Astrocyte of the hippocampus (primary cell): Measurements from ENCODE around the gene ATXN2.

Source experiments
- DNase-seq: peaks from one replicate; pipeline ENCODE4 v3.0.0; 2011; ENCODE audit warnings: low read depth, low spot score

Gene ATXN2

GRCh38 chr12:111420494-111420893 lies 178.6 kb downstream of the ATXN2 start:
- no peak for DNase-seq

GRCh38 chr12:111419784-111420183 lies 179.3 kb downstream of the ATXN2 start:
- no peak for DNase-seq

DNA sequence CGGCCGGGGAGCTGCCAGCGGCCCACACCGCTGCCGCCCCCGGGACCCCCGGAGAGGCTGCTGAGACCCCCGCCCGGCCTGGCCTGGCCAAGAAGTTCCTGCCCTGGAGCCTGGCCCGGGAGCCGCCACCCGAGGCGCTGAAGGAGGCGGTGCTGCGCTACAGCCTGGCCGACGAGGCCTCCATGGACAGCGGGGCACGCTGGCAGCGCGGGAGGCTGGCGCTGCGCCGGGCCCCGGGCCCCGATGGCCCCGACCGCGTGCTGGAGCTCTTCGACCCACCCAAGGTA lies 180.6 kb downstream of the ATXN2 start:
- no peak for DNase-seq

DNA sequence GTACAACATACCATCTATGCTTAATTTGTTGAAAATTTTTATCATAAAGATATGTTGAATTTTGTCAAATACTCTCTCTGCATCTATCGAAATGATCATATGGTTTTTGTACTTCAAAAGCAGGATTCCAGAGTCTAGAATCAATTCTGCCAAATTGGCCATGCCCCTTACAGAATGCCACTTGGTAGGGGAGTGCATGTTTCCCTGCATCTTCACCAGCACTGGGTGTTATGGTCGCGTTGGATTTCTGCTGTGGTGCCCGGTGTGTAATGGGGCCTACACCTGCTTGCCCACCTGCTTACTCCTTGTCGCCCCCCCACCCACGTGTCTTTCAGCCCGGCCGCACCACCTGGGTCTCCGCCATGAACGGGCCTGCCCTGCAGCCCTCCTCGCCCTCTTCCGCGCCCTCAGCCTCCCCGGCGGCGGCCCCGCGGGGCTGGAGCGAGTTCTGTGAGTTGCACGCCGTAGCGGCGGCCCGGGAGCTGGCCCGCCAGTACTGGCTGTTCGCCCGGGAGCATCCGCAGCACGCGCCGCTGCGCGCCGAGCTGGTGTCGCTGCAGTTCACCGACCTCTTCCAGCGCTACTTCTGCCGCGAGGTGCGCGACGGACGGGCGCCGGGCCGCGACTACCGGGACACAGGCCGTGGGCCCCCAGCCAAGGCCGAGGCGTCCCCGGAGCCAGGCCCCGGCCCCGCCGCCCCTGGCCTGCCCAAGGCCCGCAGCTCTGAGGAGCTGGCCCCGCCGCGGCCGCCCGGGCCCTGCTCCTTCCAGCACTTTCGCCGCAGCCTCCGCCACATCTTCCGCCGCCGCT lies 181.1 kb downstream of the ATXN2 start:
- no peak for DNase-seq

DNA sequence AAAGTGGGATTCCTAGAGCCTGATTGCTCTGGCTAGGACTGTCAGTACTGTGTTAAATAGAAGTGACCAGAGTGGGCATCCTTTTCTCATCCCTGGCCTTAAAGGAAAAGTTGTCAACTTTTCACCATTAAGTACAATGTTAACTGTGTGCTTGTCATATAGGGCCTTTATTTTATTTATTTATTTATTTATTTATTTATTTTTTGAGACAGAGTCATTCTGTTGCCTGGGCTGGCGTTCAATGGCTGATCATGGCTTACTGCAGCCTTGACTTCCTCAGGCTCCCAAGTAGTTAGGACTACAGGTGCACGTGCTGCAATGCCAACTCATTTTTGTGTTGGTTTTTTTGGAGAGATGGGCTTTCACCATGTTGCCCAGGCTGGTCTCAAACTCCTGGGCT lies 181.8 kb downstream of the ATXN2 start:
- no peak for DNase-seq

GRCh38 chr12:111414711-111415252 lies 184.3 kb downstream of the ATXN2 start:
- no peak for DNase-seq

DNA sequence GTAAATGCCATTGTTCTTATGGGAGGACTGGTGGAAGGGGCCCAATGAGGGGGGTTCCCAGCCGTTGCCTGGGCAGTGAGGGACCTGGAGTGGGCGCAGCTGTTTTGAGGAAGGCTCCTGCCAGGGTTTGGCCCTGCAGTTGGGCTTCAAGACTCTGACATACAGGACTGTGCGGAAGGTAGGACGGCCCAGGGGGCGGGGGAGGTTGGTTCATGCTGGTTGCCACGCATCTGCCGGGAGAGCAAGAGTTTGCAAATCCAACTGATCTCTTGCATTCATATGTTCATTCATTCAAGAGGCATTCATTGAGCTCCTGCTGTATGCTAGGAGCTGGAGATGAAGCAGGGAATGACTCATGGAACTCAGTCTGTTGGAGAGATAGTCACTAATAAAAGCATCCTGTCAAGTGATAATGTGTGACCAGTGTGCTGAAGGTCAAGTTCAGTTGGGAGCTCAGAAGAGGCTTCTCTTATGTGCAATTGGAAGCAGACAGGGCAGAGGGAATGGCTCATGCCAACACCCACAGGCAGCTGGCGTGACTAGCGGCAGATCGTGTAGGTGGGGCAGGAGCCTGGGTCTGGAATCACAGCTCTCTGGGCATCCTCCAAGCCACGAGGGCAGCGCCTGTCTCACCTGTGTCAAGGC lies 185.6 kb downstream of the ATXN2 start:
- DNase-seq: peak; percentile 45

DNA sequence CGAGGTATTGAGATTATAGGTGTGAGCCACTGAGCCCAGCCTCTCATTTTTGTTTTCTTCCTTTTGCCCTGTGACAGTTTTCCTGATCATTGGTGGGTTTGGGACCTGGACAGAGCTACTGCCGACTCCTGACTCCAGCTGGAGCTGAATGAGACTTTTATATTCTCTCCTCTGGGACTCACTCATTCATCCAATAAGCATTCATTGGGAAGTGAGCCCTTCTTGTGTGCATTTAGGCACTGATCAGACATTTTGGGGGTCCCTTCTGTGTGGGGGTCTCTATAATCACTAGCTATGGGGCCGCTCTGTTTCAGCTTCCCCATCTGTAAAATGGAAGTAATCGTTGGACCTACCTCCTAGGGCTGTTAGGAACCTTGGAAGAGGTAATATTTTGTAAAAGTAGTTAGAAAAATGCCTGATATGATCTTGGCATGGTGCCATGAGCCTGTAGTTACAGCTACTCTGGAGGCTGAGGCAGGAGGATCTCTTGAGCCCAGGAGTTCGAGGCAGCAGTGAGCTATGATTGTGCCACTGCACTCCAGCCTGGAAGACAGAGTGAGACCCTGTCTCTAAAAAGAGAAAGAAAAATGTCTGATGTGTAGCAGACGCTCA lies 186.2 kb downstream of the ATXN2 start:
- no peak for DNase-seq

- peak; percentile 76 for DNase-seq
Observed at GRCh38 chr12:111412007-111412829, 186.9 kb downstream of the ATXN2 start.

DNA sequence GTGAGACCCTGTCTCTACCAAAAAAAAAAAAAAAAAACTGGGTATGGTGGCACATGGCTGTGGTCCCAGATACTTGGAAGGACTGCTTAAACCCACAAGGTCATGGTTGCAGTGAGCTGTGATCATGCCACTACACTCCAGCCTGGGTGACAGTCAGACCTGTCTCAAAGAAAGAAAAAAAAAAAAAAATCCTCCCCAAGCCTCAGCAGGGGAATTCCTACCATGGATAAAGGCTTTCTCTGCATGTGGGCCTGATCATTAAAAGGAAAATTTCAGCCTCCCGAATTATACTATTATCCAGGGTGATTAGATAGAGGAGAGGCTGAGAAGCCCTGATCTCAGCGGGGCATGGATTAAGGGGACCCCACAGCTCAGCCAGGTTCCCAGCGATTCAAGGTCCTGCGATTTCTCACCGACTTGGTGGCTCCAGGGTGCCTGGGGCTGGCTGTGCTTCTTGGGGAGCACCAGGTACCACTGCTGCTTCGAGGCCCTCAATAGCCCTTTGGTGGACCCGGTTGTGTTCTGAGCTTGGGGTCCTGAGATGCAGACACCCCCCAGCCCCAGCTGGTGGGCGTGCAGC lies 187.8 kb downstream of the ATXN2 start:
- DNase-seq: no peak

GRCh38 chr12:111410431-111411184 lies 188.5 kb downstream of the ATXN2 start:
- peak; percentile 66 for DNase-seq

DNA sequence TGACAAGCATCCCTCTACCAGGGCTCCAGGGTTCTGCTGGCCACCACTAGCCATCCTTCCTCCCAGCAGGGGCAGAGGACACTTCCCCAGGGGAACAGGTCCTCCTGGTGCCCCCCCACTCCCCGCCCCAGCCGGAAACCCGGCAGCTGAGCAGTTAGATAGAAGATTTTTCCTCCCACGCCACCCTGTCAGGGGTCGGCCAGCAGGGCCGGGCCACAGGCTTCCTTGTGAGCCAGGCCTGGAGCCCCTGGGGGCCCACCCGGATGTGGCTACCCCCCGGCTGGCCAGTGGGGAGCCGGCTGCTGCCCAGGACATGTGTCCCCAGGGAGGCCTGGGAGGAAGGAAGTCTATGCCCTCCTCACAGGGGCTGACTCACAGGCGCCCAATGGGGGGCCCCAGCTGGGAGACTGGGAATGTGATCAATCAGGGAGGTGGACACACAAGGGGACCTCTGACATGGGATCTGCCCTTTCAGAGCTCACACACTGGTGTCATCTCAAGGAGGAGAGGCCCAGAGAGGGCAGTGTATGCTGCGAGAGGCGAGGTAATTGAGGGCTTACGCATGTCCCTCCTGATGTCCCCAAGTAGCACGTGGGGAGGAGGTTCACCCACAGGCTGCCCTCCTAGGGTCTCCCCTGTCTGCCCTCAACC lies 189.2 kb downstream of the ATXN2 start:
- DNase-seq: peak; percentile 75

DNA sequence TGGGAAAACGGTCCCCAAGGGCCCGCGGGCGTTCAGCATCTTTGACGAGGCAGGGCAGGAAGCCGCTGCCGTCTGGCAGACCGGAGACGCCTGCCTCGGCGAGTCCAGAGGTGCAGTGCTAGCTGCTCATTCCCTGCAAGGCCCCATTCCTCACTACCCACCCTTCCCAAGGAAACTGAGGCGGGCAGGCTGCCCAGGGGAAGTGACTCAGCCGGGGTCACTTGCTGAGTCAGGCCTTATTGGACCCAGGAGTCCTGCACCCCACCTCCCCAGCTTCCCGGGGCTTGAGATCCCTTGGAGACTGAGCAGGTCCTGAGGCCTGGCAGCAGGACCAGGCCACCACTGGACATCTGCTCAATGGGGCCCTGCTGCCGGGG lies 189.7 kb downstream of the ATXN2 start:
- peak; percentile 56 for DNase-seq

DNA sequence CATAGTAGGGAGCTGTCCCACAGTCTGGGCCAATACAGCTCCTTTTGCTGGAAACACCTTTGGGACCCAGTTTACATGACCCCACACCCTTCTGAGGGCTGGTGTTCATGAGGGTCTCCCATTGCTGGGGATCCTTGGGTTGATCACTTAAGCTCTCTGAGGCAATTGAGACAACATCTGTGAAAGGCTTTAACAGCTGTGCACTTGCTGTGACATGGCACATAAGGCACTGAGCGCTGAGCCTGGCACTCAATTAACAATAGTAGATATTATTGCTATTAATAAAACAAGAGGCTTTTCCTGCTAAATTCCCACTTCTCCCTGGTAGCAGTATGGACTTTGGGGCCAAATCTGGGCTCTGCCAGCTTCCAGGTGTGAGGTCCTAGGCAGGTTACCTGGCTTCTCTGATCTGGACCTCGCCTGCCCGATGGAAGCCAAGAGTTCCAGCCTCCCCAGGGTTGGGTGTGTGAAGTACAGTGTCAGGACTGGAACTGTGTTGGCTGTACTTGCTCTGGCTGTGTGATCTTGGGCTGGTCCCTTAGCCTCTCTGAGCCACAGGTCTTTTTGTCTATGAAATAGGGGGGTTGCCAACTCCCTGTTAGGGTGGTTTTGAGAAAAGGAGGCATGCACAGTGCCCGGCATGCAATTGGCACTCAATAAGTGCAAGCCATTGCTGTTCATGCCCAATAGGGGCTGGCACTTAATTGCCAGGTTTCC lies 190.3 kb downstream of the ATXN2 start:
- no peak for DNase-seq

DNA sequence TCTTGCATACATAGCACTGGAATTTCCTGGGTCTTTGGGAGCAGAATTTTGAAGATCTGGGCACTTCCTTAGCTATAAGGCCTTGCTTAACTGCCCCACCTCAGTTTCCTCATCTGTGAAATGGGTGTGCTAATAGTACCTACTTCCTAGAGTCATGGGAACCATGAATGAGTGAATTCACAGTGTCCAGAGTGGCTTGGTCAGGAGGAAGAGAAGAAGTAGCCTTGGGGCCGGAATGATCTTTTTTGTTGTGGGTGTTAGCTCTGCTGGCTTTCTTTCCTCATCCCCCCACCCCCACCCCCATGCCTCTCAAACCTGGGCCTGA lies 191.0 kb downstream of the ATXN2 start:
- no peak for DNase-seq

DNA sequence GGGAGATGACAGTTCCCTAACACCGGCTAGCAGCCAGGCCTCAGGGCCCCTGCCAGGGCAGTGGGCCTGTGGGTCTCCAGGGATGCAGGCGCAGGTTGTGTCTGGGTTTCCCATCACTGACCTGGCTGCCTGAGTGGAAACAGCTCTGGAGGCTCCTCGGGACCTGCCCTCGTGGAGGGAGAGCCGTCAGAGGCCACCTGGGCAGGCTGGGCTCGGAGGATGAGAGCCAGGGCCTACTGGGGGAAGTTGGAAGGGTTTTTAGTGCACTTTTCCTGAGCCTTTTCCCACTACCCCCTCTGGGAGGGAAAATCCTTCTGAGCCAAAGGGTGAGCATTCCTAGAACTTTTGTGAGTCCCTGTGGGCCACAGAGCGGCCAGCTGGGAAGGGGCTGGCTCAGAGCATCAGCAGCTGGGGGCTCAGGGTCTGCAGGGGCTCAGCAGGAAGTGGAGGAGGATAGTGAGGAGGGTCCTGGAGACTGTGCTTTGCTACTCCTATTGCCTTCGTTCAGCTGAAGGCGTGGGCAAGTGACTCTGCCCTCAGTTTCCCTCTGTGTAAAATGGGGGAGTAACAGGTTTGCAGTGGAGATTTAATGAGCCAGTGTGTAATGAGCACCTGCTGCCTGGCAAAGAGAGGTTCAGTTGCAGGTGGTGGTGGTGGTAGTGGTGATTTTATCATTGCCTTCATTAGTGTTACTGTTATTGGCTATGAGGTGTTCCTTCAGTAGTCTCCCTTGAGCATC lies 191.6 kb downstream of the ATXN2 start:
- DNase-seq: peak; percentile 26

DNA sequence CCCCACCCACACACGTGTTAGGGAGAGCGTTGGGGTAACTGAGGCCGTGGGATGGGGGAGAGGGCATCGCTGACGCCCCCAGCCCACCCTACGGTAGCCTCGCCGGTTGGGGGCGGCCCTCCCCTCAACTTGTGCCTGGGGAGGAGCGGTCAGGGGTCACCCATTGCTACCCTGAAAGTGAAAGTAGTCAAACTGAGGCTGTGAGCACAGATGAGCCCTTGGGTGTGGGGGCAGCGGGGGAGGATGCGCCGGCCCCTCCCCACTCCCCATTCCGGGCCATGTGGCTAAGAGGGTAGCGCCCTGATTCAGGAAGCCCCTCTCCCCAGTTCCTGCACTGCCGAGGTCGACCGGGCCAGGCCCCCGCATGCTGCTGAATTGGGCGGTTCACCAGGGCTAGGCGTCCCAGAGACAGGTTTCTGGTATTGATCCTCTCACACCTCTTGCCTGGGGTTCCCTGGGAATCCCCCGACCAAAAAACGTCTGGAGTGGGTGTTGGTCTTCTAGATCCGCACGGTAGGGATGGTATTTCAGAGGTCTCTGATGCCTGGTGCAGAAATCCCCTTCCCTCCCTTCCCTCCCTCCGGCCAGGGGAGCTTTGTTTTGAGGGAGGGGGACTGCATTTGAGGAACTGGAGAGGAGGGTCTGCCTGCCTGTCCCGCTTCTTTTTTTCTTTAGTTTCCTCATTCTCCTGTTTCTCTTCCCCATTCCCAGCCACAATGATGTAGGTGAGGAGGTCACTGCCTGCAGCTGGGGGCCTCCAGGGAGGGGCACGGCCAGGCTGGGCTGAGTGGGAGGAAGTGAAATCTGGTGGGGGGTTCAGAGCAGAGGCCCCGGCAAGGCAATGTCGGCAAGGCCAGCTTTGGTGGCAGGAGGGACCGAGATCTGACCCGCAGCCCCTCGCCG lies 192.4 kb downstream of the ATXN2 start:
- peak; percentile 28 for DNase-seq

DNA sequence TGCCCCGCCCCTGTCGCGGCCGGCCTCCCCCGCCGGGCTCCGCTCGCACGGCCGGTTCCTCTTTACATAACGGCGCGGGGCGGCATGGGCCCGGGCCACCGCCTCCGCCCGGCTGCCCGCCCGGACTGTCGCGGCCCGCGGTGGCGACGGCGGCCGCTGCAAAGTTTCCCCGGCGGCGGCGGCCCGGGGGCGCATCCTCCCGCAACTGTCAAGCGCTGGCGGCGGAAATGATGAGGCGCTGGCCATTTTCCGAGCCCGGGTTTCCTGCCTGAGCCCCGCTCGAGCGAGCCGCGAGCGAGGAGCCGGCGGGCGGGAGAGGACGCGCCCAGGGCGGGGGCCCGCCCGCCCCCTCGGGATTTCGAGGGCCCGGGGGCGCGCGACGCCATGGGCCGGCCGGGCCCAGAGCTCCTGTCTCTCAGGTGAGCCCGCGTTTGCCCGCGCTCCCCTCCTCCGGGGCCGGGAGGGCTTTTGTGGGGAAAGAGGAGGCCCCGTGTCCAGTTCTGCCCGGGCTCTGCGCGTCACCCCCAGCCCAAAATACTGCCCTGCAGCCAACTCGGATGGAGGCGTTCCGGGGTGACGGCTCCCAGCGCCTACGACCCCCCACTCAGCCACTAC lies 193.1 kb downstream of the ATXN2 start, which contains the start of gene SH2B3:
Gene SH2B3 (plus strand): TSS at position 65 of the 615 bp plus-strand sequence. CDS start 12,223 bp downstream, outside the sequence.
- DNase-seq: no peak
